Activated CD8-positive, alpha-beta memory T cell treated with anti-CD3 and anti-CD28 coated beads for 36 hours (primary cell): Measurements from ENCODE around the gene CGA. TPM values are rescaled to one million over a fixed set of nuclear protein-coding genes. Genes with fewer than 3 reads are reported as not detected.

Source experiments
- CTCF ChIA-PET: fragments of 350-600 bp; sonication (Branson Sonifier 250); formaldehyde crosslinking; loops from one replicate; lab custom pipeline; 2021; ENCODE audit warnings: antibody characterized with exemption; lab: Charles Lee
- POLR2A ChIA-PET: fragments of 350-600 bp; sonication (Branson Sonifier 250); formaldehyde crosslinking; loops from one replicate; lab custom pipeline; 2021; ENCODE audit warnings: antibody characterized with exemption; lab: Charles Lee
- total RNA-seq, 2 experiments: library from RNA; stranded (reverse); gene quantifications; one replicate each; pipeline ENCODE4 v1.2.3, GENCODE V29; 2021

CGA gene
- total RNA-seq, 2 experiments from 2014 or later, result not detected

DNA sequence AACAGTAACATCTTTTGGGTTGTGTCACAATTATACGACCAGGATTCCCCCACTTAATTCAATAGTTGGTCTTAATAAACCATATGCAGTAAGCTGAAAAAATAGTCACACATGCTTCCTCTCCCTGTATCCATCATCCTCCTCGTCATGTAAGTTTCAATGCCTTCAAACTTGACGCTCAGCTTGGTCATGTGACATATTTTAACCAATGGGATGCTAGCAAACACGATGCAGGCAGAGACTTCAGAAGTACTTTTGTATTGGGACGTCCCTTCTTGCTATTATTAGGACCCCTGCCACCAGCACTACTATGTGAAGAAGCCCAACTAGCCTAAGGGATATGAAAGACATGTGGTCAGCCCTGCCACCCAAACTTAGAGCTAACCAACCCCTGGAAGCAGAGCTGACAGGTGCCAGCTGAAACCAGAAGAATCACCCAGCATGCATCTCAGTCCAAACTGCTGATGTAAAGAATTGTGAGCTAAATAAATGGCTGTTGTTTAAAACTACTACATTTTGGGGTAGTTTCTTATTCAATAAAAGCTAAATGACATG, 49.3 kb downstream of the CGA start:
- CTCF ChIA-PET, result no interaction called here
- POLR2A ChIA-PET, result no interaction called here

DNA sequence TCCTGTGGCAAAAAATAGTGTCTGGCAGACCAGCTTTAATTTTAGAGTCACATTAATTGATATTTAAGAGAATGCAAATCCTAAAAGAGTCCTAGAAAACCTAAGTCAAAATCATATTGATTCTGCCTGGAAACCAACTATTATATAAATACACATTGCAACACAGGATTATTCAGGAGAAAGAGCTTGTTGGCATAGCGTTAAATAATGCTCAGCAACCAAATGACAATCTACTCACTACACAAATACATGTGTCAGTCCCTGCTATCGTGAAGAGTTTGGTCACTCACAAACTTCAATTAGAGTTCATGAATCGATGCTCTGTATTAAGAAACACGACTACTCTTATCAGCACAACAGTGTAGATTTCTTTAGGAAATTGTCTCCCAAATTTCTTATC, 54.2 kb downstream of the CGA start:
- ChIA-PET POLR2A (no interaction called here), CTCF (no interaction called here)

Other genes starting within 250 kb of the CGA start
- gene HTR1E, start 157.6 kb downstream of the CGA start, total RNA-seq, result not detected
- 10 to 100 TPM; 48.1 to 48.3 TPM for gene ZNF292, start 60.5 kb upstream of the CGA start, total RNA-seq
- 10 to 100 TPM in 1 of 2 experiments, 1 to 10 TPM in 1; 9.9 to 10.2 TPM for gene SMIM8, start 227.5 kb upstream of the CGA start, total RNA-seq
- not detected for gene GJB7, start 234.2 kb upstream of the CGA start, total RNA-seq
- 1 to 10 TPM in 1 of 2 experiments, under 1 TPM in 1; 0.95 to 1.4 TPM for gene C6orf163, start 249.7 kb upstream of the CGA start, total RNA-seq